ENCODE results near the gene SNRPD3.
"Not testable (repeated sequence)": the region's sequence is repeated elsewhere in the genome, so short reads cannot be mapped to it uniquely, and the experiment has no call there.

Gene SNRPD3

DNA sequence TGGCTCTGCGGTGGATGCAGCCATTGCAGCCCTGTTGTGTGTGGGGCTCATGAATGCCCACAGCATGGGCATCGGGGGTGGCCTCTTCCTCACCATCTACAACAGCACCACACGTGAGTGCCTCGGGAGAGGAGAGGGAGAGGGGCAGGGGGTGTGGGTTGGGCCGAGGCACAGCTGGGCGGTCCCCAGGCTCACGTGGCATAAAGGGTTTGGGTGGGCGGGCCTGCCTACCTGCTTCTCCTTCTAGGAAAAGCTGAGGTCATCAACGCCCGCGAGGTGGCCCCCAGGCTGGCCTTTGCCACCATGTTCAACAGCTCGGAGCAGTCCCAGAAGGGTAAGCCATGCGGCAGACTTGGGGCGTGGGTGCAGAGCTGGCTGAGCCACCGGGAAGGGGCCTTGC, 59.0 kb downstream of the SNRPD3 start:
- not testable (repeated sequence) for DNase-seq (ENCODE audit: low spot score)

GRCh38 chr22:24621244-24621643, 65.4 kb downstream of the SNRPD3 start:
- DNase-seq (ENCODE audit: low spot score) = not testable (repeated sequence)

GRCh38 chr22:24622596-24622995, 66.8 kb downstream of the SNRPD3 start:
- not testable (repeated sequence) for DNase-seq (ENCODE audit: low spot score)

Measured in hematopoietic multipotent progenitor cell treated with erythropoietin and hydrocortisone succinate and interleukin-3 and kit ligand, for 15 days (in vitro differentiated cells).